ENCODE measurements around the gene ERC2. TPM values are rescaled to one million over a fixed set of nuclear protein-coding genes. Genes with fewer than 3 reads are reported as not detected.

ERC2 gene
- total RNA-seq, 1 donor from 2014 or later = 0.11 TPM

GRCh38 chr3:55888282-55888885 lies 579.9 kb downstream of the ERC2 start:
- TF ChIP-seq CTCF (IDR thresholded peaks at IDR 0.05) = no peak
- intact Hi-C loops (cut with DNase I) = no loop called here
- Histone ChIP-seq H3K27me3 (no peaks in the 10 kb centered on the region), H3K36me3 (no peaks in the 10 kb centered on the region), H3K4me1 (no peaks in the 10 kb centered on the region), H3K4me3 (no peak overlapping the region), H3K9me3 (no peaks in the 10 kb centered on the region), H3K27ac (no peak overlapping the region)
- no peak for DNase-seq (ENCODE audit: low spot score in 2 of 2)

- no peak for DNase-seq (ENCODE audit: low spot score in 2 of 2)
- no peak overlapping the region for H3K27ac ChIP-seq
- H3K4me1 ChIP-seq = no peaks in the 10 kb centered on the region
- no peak for TF ChIP-seq CTCF (IDR thresholded peaks at IDR 0.05)
- H3K9me3 ChIP-seq = no peaks in the 10 kb centered on the region
- intact Hi-C loops (cut with DNase I) = no loop called here
- H3K36me3 ChIP-seq = no peaks in the 10 kb centered on the region
- H3K27me3 ChIP-seq = no peaks in the 10 kb centered on the region
- H3K4me3 ChIP-seq = no peak overlapping the region
Measured at GRCh38 chr3:55885721-55886120, 582.5 kb downstream of the ERC2 start.

- Histone ChIP-seq H3K27me3 (no peaks in the 10 kb centered on the region), H3K4me1 (no peaks in the 10 kb centered on the region), H3K36me3 (no peaks in the 10 kb centered on the region), H3K27ac (no peak overlapping the region), H3K9me3 (no peaks in the 10 kb centered on the region), H3K4me3 (no peak overlapping the region)
- intact Hi-C loops (cut with DNase I) = no loop called here
- no peak for TF ChIP-seq CTCF (IDR thresholded peaks at IDR 0.05)
- DNase-seq (ENCODE audit: low spot score in 2 of 2) = no peak
Measured at GRCh38 chr3:55884491-55885285, 583.6 kb downstream of the ERC2 start.

- no peaks in the 10 kb centered on the region for H3K36me3 ChIP-seq
- no peaks in the 10 kb centered on the region for H3K9me3 ChIP-seq
- no peak overlapping the region for H3K4me3 ChIP-seq
- H3K27ac ChIP-seq = no peak overlapping the region
- DNase-seq (ENCODE audit: low spot score in 2 of 2) = no peak
- no peaks in the 10 kb centered on the region for H3K4me1 ChIP-seq
- intact Hi-C loops (cut with DNase I) = no loop called here
- no peak for TF ChIP-seq CTCF (IDR thresholded peaks at IDR 0.05)
- H3K27me3 ChIP-seq = no peaks in the 10 kb centered on the region
Measured at GRCh38 chr3:55884066-55884465, 584.2 kb downstream of the ERC2 start.

GRCh38 chr3:55882006-55882405 lies 586.3 kb downstream of the ERC2 start:
- Histone ChIP-seq H3K27me3 (no peaks in the 10 kb centered on the region), H3K9me3 (no peaks in the 10 kb centered on the region), H3K36me3 (no peaks in the 10 kb centered on the region), H3K27ac (no peak overlapping the region), H3K4me3 (no peak overlapping the region), H3K4me1 (no peaks in the 10 kb centered on the region)
- TF ChIP-seq CTCF (IDR thresholded peaks at IDR 0.05) = no peak
- DNase-seq (ENCODE audit: low spot score in 2 of 2) = no peak
- intact Hi-C loops (cut with DNase I) = no loop called here
